ENCODE measurements around the gene ZFAND4.
"Not testable (repeated sequence)": the region's sequence is repeated elsewhere in the genome, so short reads cannot be mapped to it uniquely, and the experiment has no call there.

The ZFAND4 gene

GRCh38 chr10:45672181-45673073, at the start of gene ZFAND4:
ZFAND4 (minus strand) TSS chr10:45672772; CDS start chr10:45663725, 9,047 bp downstream.
- Histone ChIP-seq H3K9me3 (no peaks in the 10 kb centered on the region), H3K4me1 (ENCODE audit: control insufficient read depth in 1 of 2, insufficient read depth in 1 of 2, low read depth in 1 of 2, low read length in 1 of 2) (peaks cover 15% of the 10 kb centered on the region in 2 experiments), H3K36me3 (no peaks in the 10 kb centered on the region), H3K4me3 (ENCODE audit: low read depth in 1 of 2, low read length in 1 of 2) (peak within 1 kb of the TSS; percentile 68 to 83), H3K27me3 (no peaks in the 10 kb centered on the region), H3K27ac (peak within 1 kb of the TSS; percentile 93)
- TF ChIP-seq CTCF (IDR thresholded peaks at IDR 0.05) = peak; percentile 98

- H3K4me3 ChIP-seq (ENCODE audit: low read depth in 1 of 2, low read length in 1 of 2); H3K27ac ChIP-seq; H3K9me3 ChIP-seq; H3K36me3 ChIP-seq; H3K27me3 ChIP-seq: not testable (repeated sequence)
- peaks cover 3 to 10% of the 10 kb centered on the region in 2 experiments for H3K4me1 ChIP-seq (ENCODE audit: control insufficient read depth in 1 of 2, insufficient read depth in 1 of 2, low read depth in 1 of 2, low read length in 1 of 2)
These were observed 48.9 kb upstream of the ZFAND4 start for GRCh38 chr10:45721503-45721902.

- not testable (repeated sequence) for H3K36me3 ChIP-seq; H3K27ac ChIP-seq; H3K4me1 ChIP-seq (ENCODE audit: control insufficient read depth in 1 of 2, insufficient read depth in 1 of 2, low read depth in 1 of 2, low read length in 1 of 2); H3K4me3 ChIP-seq (ENCODE audit: low read depth in 1 of 2, low read length in 1 of 2); H3K27me3 ChIP-seq; H3K9me3 ChIP-seq
These were observed 45.1 kb upstream of the ZFAND4 start for GRCh38 chr10:45717642-45718041.

GRCh38 chr10:45717053-45717452, 44.5 kb upstream of the ZFAND4 start:
- H3K27ac ChIP-seq, H3K36me3 ChIP-seq: not testable (repeated sequence)

GRCh38 chr10:45711223-45711622, 38.7 kb upstream of the ZFAND4 start:
- not testable (repeated sequence) for H3K36me3 ChIP-seq; H3K27ac ChIP-seq; H3K4me3 ChIP-seq (ENCODE audit: low read depth in 1 of 2, low read length in 1 of 2); H3K9me3 ChIP-seq; H3K27me3 ChIP-seq; H3K4me1 ChIP-seq (ENCODE audit: control insufficient read depth in 1 of 2, insufficient read depth in 1 of 2, low read depth in 1 of 2, low read length in 1 of 2)

More at GRCh38 chr10:45717053-45717452, 44.5 kb upstream of the ZFAND4 start:
- H3K9me3 ChIP-seq; H3K4me1 ChIP-seq (ENCODE audit: control insufficient read depth in 1 of 2, insufficient read depth in 1 of 2, low read depth in 1 of 2, low read length in 1 of 2); H3K27me3 ChIP-seq; H3K4me3 ChIP-seq (ENCODE audit: low read depth in 1 of 2, low read length in 1 of 2): not testable (repeated sequence)

GRCh38 chr10:45710200-45710796, 37.7 kb upstream of the ZFAND4 start:
- H3K27ac ChIP-seq; H3K9me3 ChIP-seq; H3K36me3 ChIP-seq; H3K4me3 ChIP-seq (ENCODE audit: low read depth in 1 of 2, low read length in 1 of 2); H3K27me3 ChIP-seq; H3K4me1 ChIP-seq (ENCODE audit: control insufficient read depth in 1 of 2, insufficient read depth in 1 of 2, low read depth in 1 of 2, low read length in 1 of 2): not testable (repeated sequence)

GRCh38 chr10:45678467-45678866, 5.9 kb upstream of the ZFAND4 start:
- not testable (repeated sequence) for H3K36me3 ChIP-seq; H3K4me1 ChIP-seq (ENCODE audit: control insufficient read depth in 1 of 2, insufficient read depth in 1 of 2, low read depth in 1 of 2, low read length in 1 of 2); H3K4me3 ChIP-seq (ENCODE audit: low read depth in 1 of 2, low read length in 1 of 2); H3K27ac ChIP-seq; H3K27me3 ChIP-seq; H3K9me3 ChIP-seq

- H3K9me3 ChIP-seq = no peaks in the 10 kb centered on the region
- no peak overlapping the region for H3K27ac ChIP-seq
- peaks cover 15% of the 10 kb centered on the region in 2 experiments for H3K4me1 ChIP-seq (ENCODE audit: control insufficient read depth in 1 of 2, insufficient read depth in 1 of 2, low read depth in 1 of 2, low read length in 1 of 2)
- no peak for TF ChIP-seq CTCF (IDR thresholded peaks at IDR 0.05)
- no peaks in the 10 kb centered on the region for H3K36me3 ChIP-seq
- H3K4me3 ChIP-seq (ENCODE audit: low read depth in 1 of 2, low read length in 1 of 2) = no peak overlapping the region
- H3K27me3 ChIP-seq = no peaks in the 10 kb centered on the region
These were observed 2.8 kb upstream of the ZFAND4 start for GRCh38 chr10:45675388-45675787.

Measured in neutrophil (primary cell).